ENCODE results near the gene NSG2.

- no peak for TF ChIP-seq CTCF (IDR thresholded peaks at IDR 0.05)
- no peak for TF ChIP-seq EP300 (IDR thresholded peaks at IDR 0.05)
- TF ChIP-seq POLR2AphosphoS5 (IDR thresholded peaks at IDR 0.05): no peak
- no peak for TF ChIP-seq POLR2A (IDR thresholded peaks at IDR 0.05)
Observed at GRCh38 chr5:174098694-174099093, 53.2 kb downstream of the NSG2 start.

Measured in stomach (tissue), 4 donors.